Neural cell (in vitro differentiated cells): Measurements from ENCODE around the gene UBN2. TPM values are rescaled to one million over a fixed set of nuclear protein-coding genes. Genes with fewer than 3 reads are reported as not detected.

Source experiments
- H2AFZ ChIP-seq: fragments of 200-600, 300-800 bp; sonication (generic), shearing (Covaris generic); 2 replicates; pipeline ENCODE4 v1.6.0; 2014; ENCODE audit warnings: low read depth, mild to moderate bottlenecking, antibody characterized with exemption, low read length, moderate library complexity
- H3F3A ChIP-seq: fragments of 200-600 bp; shearing (Covaris generic); 2 replicates; pipeline ENCODE4 v1.6.1; 2016; ENCODE audit warnings: mild to moderate bottlenecking, moderate library complexity, mixed read lengths, antibody characterized with exemption, low read length; ENCODE audit not compliant: insufficient read depth, poor library complexity, severe bottlenecking
- H3K27ac ChIP-seq: fragments of 200-600, 300-800 bp; sonication (generic), shearing (Covaris generic); 2 replicates; pipeline ENCODE4 v1.5.1; 2014; ENCODE audit warnings: mild to moderate bottlenecking, low read length, moderate library complexity
- H3K27me3 ChIP-seq: fragments of 300-800, 200-600 bp; sonication (generic), shearing (Covaris generic); 2 replicates; pipeline ENCODE4 v1.6.0; 2014; ENCODE audit warnings: mild to moderate bottlenecking, low read depth, low read length, moderate library complexity; ENCODE audit not compliant: insufficient read depth
- H3K36me3 ChIP-seq: fragments of 300-800, 200-600 bp; sonication (generic), shearing (Covaris generic); 2 replicates; pipeline ENCODE4 v1.5.1; 2014; ENCODE audit warnings: mild to moderate bottlenecking, antibody characterized with exemption, low read length, moderate library complexity; ENCODE audit not compliant: insufficient read depth
- H3K4me2 ChIP-seq: fragments of 300-800, 200-600 bp; sonication (generic), shearing (Covaris generic); 2 replicates; pipeline ENCODE4 v1.6.0; 2014; ENCODE audit warnings: mild to moderate bottlenecking, low read length
- H3K4me3 ChIP-seq: fragments of 300-800, 200-600 bp; sonication (generic), shearing (Covaris generic); 2 replicates; pipeline ENCODE4 v1.5.1; 2014; ENCODE audit warnings: mild to moderate bottlenecking, low read length, moderate library complexity
- H3K79me2 ChIP-seq: fragments of 200-600 bp; shearing (Covaris generic); replicated peaks from 2 replicates; pipeline ENCODE4 v1.6.0; 2014; ENCODE audit warnings: mild to moderate bottlenecking, low read length, moderate library complexity; ENCODE audit not compliant: insufficient read depth
- H3K9ac ChIP-seq: fragments of 300-800, 200-600 bp; sonication (generic), shearing (Covaris generic); 2 replicates; pipeline ENCODE4 v1.6.1; 2016; ENCODE audit warnings: mild to moderate bottlenecking, low read length, mixed read lengths
- H3K9me2 ChIP-seq: fragments of 200-600 bp; shearing (Covaris generic); 2 replicates; pipeline ENCODE4 v1.6.1; 2016; ENCODE audit warnings: mild to moderate bottlenecking, low read length, mixed read lengths; ENCODE audit not compliant: insufficient read depth
- H3K9me3 ChIP-seq: fragments of 200-600, 300-800 bp; sonication (generic), shearing (Covaris generic); 2 replicates; pipeline ENCODE4 v1.6.1; 2016; ENCODE audit warnings: mild to moderate bottlenecking, mixed run types, low read length, moderate library complexity, mixed read lengths
- H4K20me1 ChIP-seq: fragments of 200-600 bp; shearing (Covaris generic); 2 replicates; pipeline ENCODE4 v1.6.1; 2016; ENCODE audit warnings: mild to moderate bottlenecking, mixed run types; ENCODE audit not compliant: insufficient read depth
- CTCF ChIP-seq: fragments of 450-650 bp; IDR thresholded peaks from 2 replicates; pipeline ENCODE4 v1.5.1; 2014; ENCODE audit warnings: antibody characterized with exemption, mild to moderate bottlenecking, moderate library complexity; ENCODE audit not compliant: poor library complexity, severe bottlenecking
- EP300 ChIP-seq: fragments of 450-650 bp; conservative IDR thresholded peaks from 2 replicates; pipeline ENCODE4 v1.6.1; 2014; ENCODE audit warnings: antibody characterized with exemption, mild to moderate bottlenecking, moderate library complexity; ENCODE audit not compliant: poor library complexity, severe bottlenecking
- EZH2 ChIP-seq: fragments of 200-600, 300-800 bp; shearing (Covaris generic), sonication (generic); IDR thresholded peaks from 2 replicates; pipeline ENCODE4 v1.6.1; 2014; ENCODE audit warnings: antibody characterized with exemption, low read length, borderline replicate concordance, mild to moderate bottlenecking; ENCODE audit not compliant: insufficient read depth, poor library complexity, severe bottlenecking
- MXI1 ChIP-seq: fragments of 450-650 bp; conservative IDR thresholded peaks from 2 replicates; pipeline ENCODE4 v1.6.1; 2014; ENCODE audit warnings: antibody characterized with exemption, mild to moderate bottlenecking; ENCODE audit not compliant: poor library complexity, severe bottlenecking
- POLR2AphosphoS5 ChIP-seq: IDR thresholded peaks from 2 replicates; pipeline ENCODE4 v1.6.1; 2012
- RAD21 ChIP-seq: fragments of 450-650 bp; conservative IDR thresholded peaks from 2 replicates; pipeline ENCODE4 v1.6.1; 2014; ENCODE audit warnings: antibody characterized with exemption, mild to moderate bottlenecking, moderate library complexity
- REST ChIP-seq: IDR thresholded peaks from 2 replicates; pipeline ENCODE4 v1.6.1; 2012; ENCODE audit warnings: borderline replicate concordance
- SMC3 ChIP-seq: fragments of 450-650 bp; conservative IDR thresholded peaks from 2 replicates; pipeline ENCODE4 v1.6.1; 2014; ENCODE audit warnings: antibody characterized with exemption, mild to moderate bottlenecking, moderate library complexity; ENCODE audit not compliant: poor library complexity
- TAF1 ChIP-seq: IDR thresholded peaks from 2 replicates; pipeline ENCODE4 v1.6.1; 2012; ENCODE audit warnings: low read depth
- polyA plus RNA-seq: library from polyadenylated mRNA; depleted of rRNA; stranded (reverse); fragments of >200 nt; gene quantifications from 2 replicates; pipeline ENCODE4 v1.2.3, GENCODE V29; 2014

The UBN2 gene
- polyA plus RNA-seq, 1 donor from 2014 or later, result 18.2 TPM

GRCh38 chr7:139254728-139255127 lies 23.7 kb downstream of the UBN2 start:
- Histone ChIP-seq H3K9ac (no peak overlapping the region), H3K79me2 (no peaks in the 10 kb centered on the region), H3K36me3 (peaks cover 4% of the 10 kb centered on the region), H2AFZ (no peak overlapping the region), H3K4me3 (no peak overlapping the region), H4K20me1 (no peaks in the 10 kb centered on the region), H3K4me2 (no peak overlapping the region), H3K27ac (no peak overlapping the region), H3F3A (no peaks in the 10 kb centered on the region), H3K9me2 (no peaks in the 10 kb centered on the region), H3K27me3 (no peaks in the 10 kb centered on the region), H3K9me3 (no peaks in the 10 kb centered on the region)
- TF ChIP-seq EP300, result no peak
- TF ChIP-seq CTCF, result no peak
- TF ChIP-seq POLR2AphosphoS5, result no peak
- no peak for TF ChIP-seq MXI1
- TF ChIP-seq EZH2, result no peak
- no peak for TF ChIP-seq RAD21
- no peak for TF ChIP-seq TAF1
- TF ChIP-seq REST, result no peak
- no peak for TF ChIP-seq SMC3

GRCh38 chr7:139255290-139255689 lies 24.3 kb downstream of the UBN2 start:
- H3K36me3 ChIP-seq, result peaks cover 4% of the 10 kb centered on the region
- TF ChIP-seq SMC3 (no peak), EZH2 (no peak), POLR2AphosphoS5 (no peak), REST (no peak), RAD21 (no peak), EP300 (no peak), MXI1 (no peak), CTCF (no peak), TAF1 (no peak)

More at GRCh38 chr7:139255290-139255689, 24.3 kb downstream of the UBN2 start:
- no peaks in the 10 kb centered on the region for H3K9me3 ChIP-seq
- H3K4me2 ChIP-seq, result no peak overlapping the region
- no peaks in the 10 kb centered on the region for H3K27me3 ChIP-seq
- H4K20me1 ChIP-seq, result no peaks in the 10 kb centered on the region
- H3K27ac ChIP-seq, result no peak overlapping the region
- H2AFZ ChIP-seq, result no peak overlapping the region
- no peaks in the 10 kb centered on the region for H3F3A ChIP-seq
- no peak overlapping the region for H3K4me3 ChIP-seq
- no peaks in the 10 kb centered on the region for H3K9me2 ChIP-seq
- no peak overlapping the region for H3K9ac ChIP-seq
- H3K79me2 ChIP-seq, result no peaks in the 10 kb centered on the region
